ENCODE measurements around the gene TTN.
"Not testable (repeated sequence)": the region's sequence is repeated elsewhere in the genome, so short reads cannot be mapped to it uniquely, and the experiment has no call there.

TTN gene

DNA sequence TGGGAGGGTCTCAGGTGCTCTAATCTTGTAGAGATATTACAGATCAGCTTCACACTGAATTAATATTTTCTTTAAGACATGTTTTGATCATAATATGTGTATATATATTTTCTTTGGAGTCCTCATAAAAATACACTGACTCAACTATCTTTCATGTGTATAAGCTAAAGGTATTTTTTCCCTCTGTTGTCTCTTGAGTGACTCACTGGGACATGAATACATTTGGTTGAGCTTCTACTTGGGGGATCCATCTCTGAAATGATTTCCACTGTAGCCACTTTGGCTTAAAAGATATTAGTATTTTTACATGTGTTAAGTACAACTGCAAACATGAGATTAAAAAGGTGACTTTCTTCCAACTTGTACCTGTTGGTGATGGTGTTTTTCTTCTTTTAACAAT is 140.8 kb downstream of the TTN start:
- TF ChIP-seq, protein P1, sequence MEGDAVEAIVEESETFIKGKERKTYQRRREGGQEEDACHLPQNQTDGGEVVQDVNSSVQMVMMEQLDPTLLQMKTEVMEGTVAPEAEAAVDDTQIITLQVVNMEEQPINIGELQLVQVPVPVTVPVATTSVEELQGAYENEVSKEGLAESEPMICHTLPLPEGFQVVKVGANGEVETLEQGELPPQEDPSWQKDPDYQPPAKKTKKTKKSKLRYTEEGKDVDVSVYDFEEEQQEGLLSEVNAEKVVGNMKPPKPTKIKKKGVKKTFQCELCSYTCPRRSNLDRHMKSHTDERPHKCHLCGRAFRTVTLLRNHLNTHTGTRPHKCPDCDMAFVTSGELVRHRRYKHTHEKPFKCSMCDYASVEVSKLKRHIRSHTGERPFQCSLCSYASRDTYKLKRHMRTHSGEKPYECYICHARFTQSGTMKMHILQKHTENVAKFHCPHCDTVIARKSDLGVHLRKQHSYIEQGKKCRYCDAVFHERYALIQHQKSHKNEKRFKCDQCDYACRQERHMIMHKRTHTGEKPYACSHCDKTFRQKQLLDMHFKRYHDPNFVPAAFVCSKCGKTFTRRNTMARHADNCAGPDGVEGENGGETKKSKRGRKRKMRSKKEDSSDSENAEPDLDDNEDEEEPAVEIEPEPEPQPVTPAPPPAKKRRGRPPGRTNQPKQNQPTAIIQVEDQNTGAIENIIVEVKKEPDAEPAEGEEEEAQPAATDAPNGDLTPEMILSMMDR (conservative IDR thresholded peaks at IDR 0.05; ENCODE audit: low read length), result no peak
- no peak for DNase-seq (ENCODE audit: low read depth)
- no peak overlapping the region for H3K4me3 ChIP-seq (ENCODE audit: low read length)

DNA sequence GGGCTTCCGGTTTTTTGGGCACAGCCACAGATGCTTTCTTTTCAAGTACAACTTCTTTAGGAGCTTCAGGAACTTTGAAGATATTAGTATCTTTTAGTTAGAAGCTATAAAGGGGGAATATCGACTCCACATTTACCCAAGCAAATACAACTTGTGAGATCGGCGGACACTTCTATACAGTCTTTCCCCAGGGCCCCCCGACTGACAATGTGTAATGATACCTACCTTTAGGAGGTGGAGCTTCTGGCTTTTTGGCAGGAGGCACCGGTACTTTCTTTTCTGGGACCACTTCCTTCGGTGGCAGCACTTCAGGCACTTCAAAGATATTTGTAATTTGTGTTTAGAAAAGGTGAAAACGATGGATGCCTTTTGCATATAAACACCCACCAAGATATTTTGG is 148.7 kb downstream of the TTN start:
- not testable (repeated sequence) for H3K4me3 ChIP-seq (ENCODE audit: low read length); DNase-seq (ENCODE audit: low read depth)

DNA sequence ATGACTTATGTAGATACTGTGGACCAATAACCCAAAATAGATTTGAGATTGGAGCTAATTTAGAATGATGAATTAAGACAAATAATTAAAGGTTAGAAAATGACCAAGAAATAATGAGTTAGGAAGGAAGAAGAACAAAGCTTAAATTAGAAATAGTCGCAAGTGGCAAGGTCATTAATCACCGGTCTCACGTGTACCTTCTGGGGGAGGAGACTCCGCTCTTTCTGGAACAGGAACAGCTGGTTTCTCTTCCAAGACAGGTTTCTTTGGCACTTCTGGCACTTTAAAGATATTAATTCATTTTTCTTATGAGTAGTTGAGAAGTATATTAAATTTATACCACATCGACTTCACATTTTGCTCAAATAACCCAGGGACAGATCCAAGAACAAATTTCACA is 156.7 kb downstream of the TTN start:
- no peak overlapping the region for H3K4me3 ChIP-seq (ENCODE audit: low read length)
- TF ChIP-seq, protein P1 (conservative IDR thresholded peaks at IDR 0.05; ENCODE audit: low read length), result no peak
- DNase-seq (ENCODE audit: low read depth), result no peak

DNA sequence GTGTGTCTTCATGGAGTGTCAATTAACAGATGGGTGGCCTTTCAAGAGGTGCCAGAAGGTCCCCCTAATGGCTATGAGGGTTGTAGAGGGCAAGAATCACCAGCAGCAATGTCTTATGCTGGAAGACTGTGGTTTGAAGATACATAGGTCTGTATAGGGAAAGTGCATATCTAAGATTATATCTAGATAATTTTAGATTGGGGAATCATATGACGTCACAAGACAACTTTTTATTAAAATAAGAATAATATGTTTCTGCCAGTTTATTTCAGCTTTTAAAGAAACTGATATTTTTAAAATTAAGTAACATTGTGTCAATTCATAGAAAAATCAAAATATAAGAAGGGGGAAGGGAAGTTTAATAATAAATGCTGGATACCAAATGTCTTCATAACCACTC is 162.3 kb downstream of the TTN start:
- TF ChIP-seq, protein P1 (conservative IDR thresholded peaks at IDR 0.05; ENCODE audit: low read length), result no peak
- no peak for DNase-seq (ENCODE audit: low read depth)
- no peak overlapping the region for H3K4me3 ChIP-seq (ENCODE audit: low read length)

DNA sequence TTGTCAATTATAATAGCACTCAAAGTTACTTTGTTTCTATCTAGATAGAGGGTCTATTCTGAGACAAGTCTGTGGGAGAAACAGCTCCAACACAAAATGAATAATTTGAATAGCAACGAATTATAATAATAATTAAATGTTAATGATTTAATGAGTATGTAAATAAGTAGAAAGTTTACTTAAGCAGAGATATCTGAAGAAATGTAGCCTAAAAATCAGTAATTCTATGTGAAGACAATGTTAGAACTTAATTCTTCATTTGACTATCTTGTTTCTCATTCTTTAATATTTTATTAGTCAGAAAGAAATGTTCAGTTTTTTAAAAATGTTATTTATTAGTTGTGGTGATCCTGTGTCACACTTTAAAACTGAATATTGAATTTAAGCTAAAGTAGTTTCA is 165.7 kb downstream of the TTN start:
- TF ChIP-seq, protein P1 (conservative IDR thresholded peaks at IDR 0.05; ENCODE audit: low read length), result no peak
- no peak overlapping the region for H3K4me3 ChIP-seq (ENCODE audit: low read length)
- DNase-seq (ENCODE audit: low read depth), result no peak

DNA sequence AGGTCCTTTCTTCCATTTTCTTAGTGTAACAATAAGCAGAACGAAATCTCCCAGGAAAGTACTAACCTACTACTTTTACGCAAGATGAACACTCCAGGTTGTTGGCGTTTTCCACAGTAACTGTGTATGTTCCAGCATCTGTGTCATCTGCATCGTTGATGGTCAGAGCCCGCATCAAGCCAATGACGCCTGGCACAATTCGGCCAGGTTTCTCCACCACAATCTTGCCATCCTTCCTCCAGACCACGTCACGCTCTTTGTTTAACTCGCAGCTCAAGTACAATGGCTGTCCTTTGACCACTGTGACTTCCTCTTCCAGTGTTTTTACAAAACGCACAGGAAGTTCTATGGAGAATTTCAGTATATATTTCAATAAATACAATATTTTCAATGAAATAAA is 171.3 kb downstream of the TTN start:
- TF ChIP-seq, protein P1 (conservative IDR thresholded peaks at IDR 0.05; ENCODE audit: low read length), result no peak
- no peak overlapping the region for H3K4me3 ChIP-seq (ENCODE audit: low read length)
- no peak for DNase-seq (ENCODE audit: low read depth)

DNA sequence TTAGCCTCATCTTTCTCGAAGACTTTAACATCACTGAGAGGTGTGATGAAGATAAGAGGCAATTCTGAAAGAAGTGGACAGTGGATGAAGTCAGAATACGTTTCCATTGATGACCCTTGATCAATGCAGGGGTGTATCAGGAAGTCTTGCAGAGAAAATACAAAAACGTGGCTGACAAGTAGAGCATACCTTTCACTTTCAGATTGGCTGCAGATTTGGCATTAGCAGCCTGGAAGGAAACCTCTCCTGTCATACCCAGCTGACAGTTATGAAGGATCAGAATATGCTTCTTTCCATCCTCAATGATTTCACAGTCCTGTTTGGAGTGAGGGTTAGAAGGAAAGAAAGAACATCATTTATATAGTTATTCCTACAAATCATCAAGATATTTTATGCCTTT is 174.5 kb downstream of the TTN start:
- TF ChIP-seq, protein P1 (conservative IDR thresholded peaks at IDR 0.05; ENCODE audit: low read length), result no peak
- H3K4me3 ChIP-seq (ENCODE audit: low read length), result no peak overlapping the region

DNA sequence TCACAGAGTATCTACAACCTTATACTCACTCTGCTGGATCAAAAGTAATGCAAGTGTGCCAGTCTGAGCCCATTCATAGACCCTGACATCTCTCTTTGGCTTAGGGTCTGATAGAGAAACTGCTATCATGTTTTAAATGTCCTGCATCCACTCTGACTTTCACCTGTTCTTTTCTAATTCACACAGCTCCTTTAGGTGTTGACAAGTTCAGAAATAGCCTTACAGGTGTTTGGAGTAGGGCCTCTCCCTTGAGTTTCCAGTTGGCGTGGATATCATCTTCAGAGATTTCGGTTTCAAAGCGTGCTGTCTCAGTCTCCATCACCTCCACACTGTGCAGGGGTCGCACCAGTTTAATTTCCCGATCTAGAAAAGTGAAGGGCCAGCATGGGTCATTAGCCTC is 176.6 kb downstream of the TTN start:
- H3K4me3 ChIP-seq (ENCODE audit: low read length), result no peak overlapping the region
- no peak for DNase-seq (ENCODE audit: low read depth)
- TF ChIP-seq, protein P1 (conservative IDR thresholded peaks at IDR 0.05; ENCODE audit: low read length), result no peak

More for the DNA sequence above, 174.5 kb downstream of the TTN start:
- DNase-seq (ENCODE audit: low read depth), result no peak

Measured in AG10803 (cell line).